ENCODE data around the gene PIP5K1A. TPM values are rescaled to one million over a fixed set of nuclear protein-coding genes. Genes with fewer than 3 reads are reported as not detected.

The PIP5K1A gene
- total RNA-seq (10 to 100 TPM; 52.5 to 55.8 TPM), polyA plus RNA-seq (10 to 100 TPM in 2 of 3 donors, 1 to 10 TPM in 1; 8.5 to 11.0 (median 10.9) TPM), total RNA-seq (37.4 to 124 (median 66.6) reads per million in 6 experiments)

- POLR2A ChIA-PET, result interaction anchor here (0.6 to 2.0 kb wide), 7 partner anchors 9 to 198 kb away, joined by 3 to 19 read pairs (median 3); partner anchors contain the start of genes PSMD4 and VPS72
- Mint-ChIP-seq H3K4me3 (peak within 1 kb of the TSS; percentile 94 to 100 (median 97)), H3K36me3 (peaks cover 0 to 22% (median 9%) of the 10 kb centered on the region in 3 donors), H3K27ac (peak within 1 kb of the TSS; percentile 93 to 100 (median 97)), H3K27me3 (peaks cover 0 to 3% (median 0%) of the 10 kb centered on the region in 5 donors), H3K9me3 (no peaks in the 10 kb centered on the region), H3K4me1 (peaks cover 28 to 49% (median 41%) of the 10 kb centered on the region in 4 donors)
- ATAC-seq (peak; percentile 96 to 98), DNase-seq (peak; percentile 96 to 100 (median 98))
Measured at GRCh38 chr1:151198254-151199127, at the start of gene PIP5K1A. Gene PIP5K1A (plus strand): TSS chr1:151198552. CDS start chr1:151198997, 445 bp downstream.

GRCh38 chr1:151156515-151156819 lies 41.9 kb upstream of the PIP5K1A start, which contains the start of gene TNFAIP8L2:
Gene TNFAIP8L2 (plus strand): TSS chr1:151156649. CDS start chr1:151158698, 2,049 bp downstream.
- DNase-seq (peak; percentile 54 to 81 (median 62)), ATAC-seq (peak; percentile 82 to 85)
- Mint-ChIP-seq H3K9me3 (no peaks in the 10 kb centered on the region), H3K27ac (peak within 1 kb of the TSS; percentile 88 to 98 (median 95)), H3K36me3 (peaks cover 0 to 25% (median 22%) of the 10 kb centered on the region in 3 donors), H3K27me3 (no peaks in the 10 kb centered on the region), H3K4me1 (peaks cover 27 to 53% (median 49%) of the 10 kb centered on the region in 4 donors), H3K4me3 (peak within 1 kb of the TSS; percentile 96 to 100 (median 99))
- POLR2A ChIA-PET, result interaction anchor here (0.8 to 4.0 kb wide), 27 partner anchors 10 to 793 kb away, joined by 3 to 61 read pairs (median 7); partner anchors contain the start of genes C1orf56, CDC42SE1, GABPB2 and LYSMD1

GRCh38 chr1:151157067-151157531 lies 41.3 kb upstream of the PIP5K1A start:
- no peaks in the 10 kb centered on the region for H3K27me3 Mint-ChIP-seq
- H3K36me3 Mint-ChIP-seq, result peaks cover 0 to 30% (median 23%) of the 10 kb centered on the region in 3 donors
- H3K9me3 Mint-ChIP-seq, result no peaks in the 10 kb centered on the region
- H3K27ac Mint-ChIP-seq, result peak overlapping the region; percentile 88 to 98 (median 95)
- POLR2A ChIA-PET, result interaction anchor here (0.8 to 4.0 kb wide), 34 partner anchors 9 to 793 kb away, joined by 3 to 61 read pairs (median 7); partner anchors contain the start of genes C1orf56, CDC42SE1, GABPB2 and LYSMD1
- H3K4me1 Mint-ChIP-seq, result peaks cover 29 to 60% (median 55%) of the 10 kb centered on the region in 4 donors
- DNase-seq (peak in 9 of 10 donors; percentile 36 to 76 (median 55)), ATAC-seq (peak; percentile 53 to 54)
- H3K4me3 Mint-ChIP-seq, result peak overlapping the region; percentile 96 to 100 (median 99)

- peak overlapping the region; percentile 96 to 100 (median 99) for H3K4me3 Mint-ChIP-seq
- H3K36me3 Mint-ChIP-seq, result peaks cover 0 to 32% (median 23%) of the 10 kb centered on the region in 3 donors
- peaks cover 29 to 72% (median 63%) of the 10 kb centered on the region in 4 donors for H3K4me1 Mint-ChIP-seq
- no peak for ATAC-seq
- peak in 2 of 10 donors; percentile 16 to 17 for DNase-seq
- H3K27ac Mint-ChIP-seq, result peak overlapping the region; percentile 88 to 98 (median 94)
- POLR2A ChIA-PET, result interaction anchor here (0.5 to 4.0 kb wide), 17 partner anchors 8 to 795 kb away, joined by 3 to 61 read pairs (median 8); partner anchors contain the start of genes C1orf56, CDC42SE1, GABPB2 and LYSMD1
- H3K27me3 Mint-ChIP-seq, result no peaks in the 10 kb centered on the region
- H3K9me3 Mint-ChIP-seq, result no peaks in the 10 kb centered on the region
Measured at GRCh38 chr1:151158326-151158725, 40.0 kb upstream of the PIP5K1A start.

GRCh38 chr1:151158751-151159251 lies 39.6 kb upstream of the PIP5K1A start:
- ATAC-seq (no peak), DNase-seq (no peak)
- H3K4me3 Mint-ChIP-seq, result peak overlapping the region; percentile 96 to 100 (median 99)
- H3K27ac Mint-ChIP-seq, result peak overlapping the region; percentile 88 to 98 (median 94)
- POLR2A ChIA-PET, result interaction anchor here (0.5 to 4.0 kb wide), 11 partner anchors 7 to 111 kb away, joined by 3 to 61 read pairs (median 12); partner anchors contain the start of genes C1orf56, CDC42SE1, GABPB2 and LYSMD1
- peaks cover 29 to 74% (median 65%) of the 10 kb centered on the region in 4 donors for H3K4me1 Mint-ChIP-seq
- H3K36me3 Mint-ChIP-seq, result peaks cover 0 to 36% (median 23%) of the 10 kb centered on the region in 3 donors
- no peaks in the 10 kb centered on the region for H3K27me3 Mint-ChIP-seq
- H3K9me3 Mint-ChIP-seq, result no peaks in the 10 kb centered on the region

- POLR2A ChIA-PET, result interaction anchor here (0.5 to 4.0 kb wide), 9 partner anchors 12 to 111 kb away, joined by 3 to 61 read pairs (median 12); partner anchors contain the start of genes C1orf56, CDC42SE1, GABPB2 and MLLT11
- Mint-ChIP-seq H3K9me3 (no peaks in the 10 kb centered on the region), H3K27me3 (no peaks in the 10 kb centered on the region), H3K36me3 (peaks cover 0 to 36% (median 23%) of the 10 kb centered on the region in 3 donors), H3K27ac (peak overlapping the region; percentile 60 to 98 (median 94)), H3K4me3 (peak overlapping the region; percentile 49 to 99 (median 77)), H3K4me1 (peaks cover 29 to 80% (median 70%) of the 10 kb centered on the region in 4 donors)
- DNase-seq (no peak), ATAC-seq (no peak)
Measured at GRCh38 chr1:151159373-151159772, 39.0 kb upstream of the PIP5K1A start.

- POLR2A ChIA-PET, result interaction anchor here (0.9 to 3.4 kb wide), 5 partner anchors 8 to 117 kb away, joined by 3 to 36 read pairs (median 6); partner anchors contain the start of genes TNFAIP8L2, VPS72 and ZNF687
- peak overlapping the region; percentile 90 to 98 (median 96) for H3K4me3 Mint-ChIP-seq
- peak overlapping the region in 9 of 10 donors; percentile 73 to 98 (median 96) for H3K27ac Mint-ChIP-seq
- H3K9me3 Mint-ChIP-seq, result peaks cover 0 to 3% (median 0%) of the 10 kb centered on the region in 9 donors
- no peak for ATAC-seq
- peaks cover 22 to 71% (median 69%) of the 10 kb centered on the region in 4 donors for H3K4me1 Mint-ChIP-seq
- peaks cover 0 to 3% (median 0%) of the 10 kb centered on the region in 5 donors for H3K27me3 Mint-ChIP-seq
- peaks cover 0 to 56% (median 14%) of the 10 kb centered on the region in 3 donors for H3K36me3 Mint-ChIP-seq
- DNase-seq, result no peak
Measured at GRCh38 chr1:151164732-151165280, 33.5 kb upstream of the PIP5K1A start.

- ATAC-seq (peak in 1 of 2 donors; percentile 11), DNase-seq (no peak)
- peaks cover 21 to 66% (median 66%) of the 10 kb centered on the region in 4 donors for H3K4me1 Mint-ChIP-seq
- peaks cover 0 to 57% (median 12%) of the 10 kb centered on the region in 3 donors for H3K36me3 Mint-ChIP-seq
- peak overlapping the region; percentile 90 to 99 (median 97) for H3K27ac Mint-ChIP-seq
- peaks cover 0 to 3% (median 0%) of the 10 kb centered on the region in 5 donors for H3K27me3 Mint-ChIP-seq
- H3K4me3 Mint-ChIP-seq, result peak overlapping the region; percentile 90 to 98 (median 96)
- peaks cover 0 to 3% (median 0%) of the 10 kb centered on the region in 9 donors for H3K9me3 Mint-ChIP-seq
- POLR2A ChIA-PET, result interaction anchor here (0.9 to 3.4 kb wide), 8 partner anchors 9 to 117 kb away, joined by 3 to 36 read pairs (median 4); partner anchors contain the start of genes C1orf56, PSMD4, TNFAIP8L2 and VPS72
Measured at GRCh38 chr1:151165281-151165737, 33.0 kb upstream of the PIP5K1A start.

GRCh38 chr1:151165738-151166504 lies 32.4 kb upstream of the PIP5K1A start, which contains the start of the genes LYSMD1 and SCNM1:
Gene LYSMD1 (minus strand): TSS chr1:151165902. CDS start chr1:151165258, 644 bp downstream.
Gene SCNM1 (plus strand): TSS chr1:151166144. CDS start chr1:151166153, 9 bp downstream.
- ATAC-seq, result peak; percentile 97 to 98
- Mint-ChIP-seq H3K9me3 (peaks cover 0 to 3% (median 0%) of the 10 kb centered on the region in 9 donors), H3K4me3 (peak within 1 kb of the TSS; percentile 90 to 98 (median 96)), H3K36me3 (peaks cover 0 to 56% (median 13%) of the 10 kb centered on the region in 3 donors), H3K27ac (peak within 1 kb of the TSS; percentile 90 to 99 (median 97)), H3K4me1 (peaks cover 21 to 62% (median 61%) of the 10 kb centered on the region in 4 donors), H3K27me3 (peaks cover 0 to 3% (median 0%) of the 10 kb centered on the region in 5 donors)
- POLR2A ChIA-PET, result interaction anchor here (0.5 to 3.4 kb wide), 13 partner anchors 9 to 170 kb away, joined by 3 to 36 read pairs (median 4); partner anchors contain the start of genes C1orf56, PSMD4, TMOD4 and TNFAIP8L2
- DNase-seq, result peak; percentile 83 to 98 (median 96)

- H3K27me3 Mint-ChIP-seq, result peaks cover 0 to 3% (median 0%) of the 10 kb centered on the region in 5 donors
- peaks cover 0 to 58% (median 13%) of the 10 kb centered on the region in 3 donors for H3K36me3 Mint-ChIP-seq
- DNase-seq (no peak), ATAC-seq (no peak)
- peaks cover 22 to 59% (median 57%) of the 10 kb centered on the region in 4 donors for H3K4me1 Mint-ChIP-seq
- POLR2A ChIA-PET, result interaction anchor here (0.5 to 3.4 kb wide), 14 partner anchors 9 to 531 kb away, joined by 3 to 36 read pairs (median 4); partner anchors contain the start of genes C1orf56, PSMD4, TMOD4 and TNFAIP8L2
- peak overlapping the region; percentile 90 to 99 (median 97) for H3K27ac Mint-ChIP-seq
- peak overlapping the region; percentile 90 to 98 (median 96) for H3K4me3 Mint-ChIP-seq
- H3K9me3 Mint-ChIP-seq, result peaks cover 0 to 3% (median 0%) of the 10 kb centered on the region in 9 donors
Measured at GRCh38 chr1:151166505-151166956, 31.8 kb upstream of the PIP5K1A start.
